Ovary (tissue), 3 donors: ENCODE results near the gene LSR.

ENCODE experiments used
- POLR2A ChIP-seq: fragments of 450-650 bp; IDR thresholded peaks from one replicate; pipeline ENCODE4 v1.6.1; 2017; ENCODE audit warnings: antibody characterized with exemption, mild to moderate bottlenecking, moderate library complexity
- TF ChIP-seq, protein P1 (sequence below), 3 donors: fragments of 450-650 bp in 2 of 3; fragments of 200-600 bp in 1 of 3; IDR thresholded peaks; one replicate each; pipeline versions ENCODE4 v1.5.1 to v1.8.0; 2016 to 2022; ENCODE audit warnings: antibody characterized with exemption in 3 of 3, mild to moderate bottlenecking in 1 of 3
- donor health status: DM: no; HTN: no; CAD: no.

DNA sequence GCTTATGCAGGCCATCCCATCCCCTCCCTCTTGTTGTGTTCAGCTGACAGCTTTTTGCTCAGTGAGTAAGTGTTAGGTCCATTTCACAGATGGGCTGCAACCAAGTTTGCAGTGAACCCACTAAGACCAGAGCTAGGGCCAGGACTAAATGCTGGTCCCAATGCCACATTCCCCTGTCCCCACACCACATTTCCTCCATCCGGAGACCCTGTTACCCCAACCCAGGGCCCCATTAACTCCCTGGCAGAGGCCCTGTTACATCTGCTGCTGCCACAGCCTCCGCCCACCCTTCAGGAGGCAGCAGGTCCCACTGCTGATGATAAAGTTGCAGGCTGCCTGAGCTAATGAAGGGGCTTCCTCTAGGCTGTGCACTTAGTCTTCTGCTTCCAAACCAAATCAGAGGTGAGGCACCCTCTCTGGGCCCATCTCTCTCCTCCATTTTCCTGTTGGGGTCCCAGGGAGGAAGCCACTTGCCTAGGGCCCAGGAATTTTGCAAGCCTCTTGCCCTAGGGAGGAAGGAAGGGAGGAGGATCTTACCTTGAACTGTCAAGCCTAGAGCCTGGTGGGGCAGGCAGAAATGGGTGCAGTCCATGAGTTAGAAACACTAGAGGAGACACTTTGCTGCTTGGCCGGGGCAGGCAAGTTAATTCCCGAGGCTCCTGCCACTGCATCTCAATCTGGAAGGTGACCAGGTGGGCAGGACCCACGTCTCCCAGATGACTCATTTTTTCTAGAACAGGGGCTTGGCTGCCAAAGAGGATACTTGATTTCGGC lies 16.5 kb downstream of the LSR start:
- TF ChIP-seq, protein P1, sequence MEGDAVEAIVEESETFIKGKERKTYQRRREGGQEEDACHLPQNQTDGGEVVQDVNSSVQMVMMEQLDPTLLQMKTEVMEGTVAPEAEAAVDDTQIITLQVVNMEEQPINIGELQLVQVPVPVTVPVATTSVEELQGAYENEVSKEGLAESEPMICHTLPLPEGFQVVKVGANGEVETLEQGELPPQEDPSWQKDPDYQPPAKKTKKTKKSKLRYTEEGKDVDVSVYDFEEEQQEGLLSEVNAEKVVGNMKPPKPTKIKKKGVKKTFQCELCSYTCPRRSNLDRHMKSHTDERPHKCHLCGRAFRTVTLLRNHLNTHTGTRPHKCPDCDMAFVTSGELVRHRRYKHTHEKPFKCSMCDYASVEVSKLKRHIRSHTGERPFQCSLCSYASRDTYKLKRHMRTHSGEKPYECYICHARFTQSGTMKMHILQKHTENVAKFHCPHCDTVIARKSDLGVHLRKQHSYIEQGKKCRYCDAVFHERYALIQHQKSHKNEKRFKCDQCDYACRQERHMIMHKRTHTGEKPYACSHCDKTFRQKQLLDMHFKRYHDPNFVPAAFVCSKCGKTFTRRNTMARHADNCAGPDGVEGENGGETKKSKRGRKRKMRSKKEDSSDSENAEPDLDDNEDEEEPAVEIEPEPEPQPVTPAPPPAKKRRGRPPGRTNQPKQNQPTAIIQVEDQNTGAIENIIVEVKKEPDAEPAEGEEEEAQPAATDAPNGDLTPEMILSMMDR (IDR thresholded peaks at IDR 0.05): no peak
- no peak for TF ChIP-seq POLR2A
